Skin epidermis (tissue), 12 donors: ENCODE results near the gene IRGC.

Experiments used
- H3K27ac ChIP-seq, 21 experiments: fragments of 200-600 bp; sonication (generic) in 11 of 21; one replicate each; pipeline ENCODE4 v1.5.0; 2020; ENCODE audit warnings: mild to moderate bottlenecking in 3 of 21, inconsistent platforms in 2 of 21, moderate library complexity in 2 of 21
- H3K4me3 ChIP-seq, 7 experiments: fragments of 200-600 bp; sonication (generic) in 2 of 7; one replicate each; pipeline ENCODE4 v1.5.0; 2020; ENCODE audit warnings: inconsistent platforms in 2 of 7, mild to moderate bottlenecking in 2 of 7, moderate library complexity in 1 of 7

The IRGC gene

GRCh38 chr19:43719378-43719868 is 3.5 kb downstream of the IRGC start:
- no peak overlapping the region for H3K27ac ChIP-seq
- no peak overlapping the region for H3K4me3 ChIP-seq

- Histone ChIP-seq H3K4me3 (no peak overlapping the region), H3K27ac (no peak overlapping the region)
Observed at GRCh38 chr19:43719918-43720317, 4.0 kb downstream of the IRGC start.

DNA sequence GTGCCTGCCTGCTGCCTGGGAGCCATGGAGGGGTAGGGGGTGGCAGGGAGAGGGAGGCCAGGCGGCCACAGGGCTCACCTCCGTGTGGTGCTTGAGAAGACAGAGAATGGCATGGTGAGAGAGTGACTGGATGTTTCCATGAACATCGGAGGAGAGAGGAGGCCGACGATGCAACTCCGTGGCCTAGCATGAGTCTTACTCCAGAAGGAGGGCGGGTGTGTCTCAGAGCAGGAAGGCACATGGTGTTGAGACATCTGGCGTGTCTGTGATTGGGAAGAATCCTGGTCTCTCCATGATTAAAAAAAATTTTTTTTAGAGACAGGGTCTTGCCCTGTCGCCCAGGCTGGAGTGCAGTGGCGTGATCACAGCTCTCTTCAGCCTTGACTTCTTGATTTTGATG is 5.1 kb downstream of the IRGC start:
- no peak overlapping the region for H3K27ac ChIP-seq
- H3K4me3 ChIP-seq = no peak overlapping the region

DNA sequence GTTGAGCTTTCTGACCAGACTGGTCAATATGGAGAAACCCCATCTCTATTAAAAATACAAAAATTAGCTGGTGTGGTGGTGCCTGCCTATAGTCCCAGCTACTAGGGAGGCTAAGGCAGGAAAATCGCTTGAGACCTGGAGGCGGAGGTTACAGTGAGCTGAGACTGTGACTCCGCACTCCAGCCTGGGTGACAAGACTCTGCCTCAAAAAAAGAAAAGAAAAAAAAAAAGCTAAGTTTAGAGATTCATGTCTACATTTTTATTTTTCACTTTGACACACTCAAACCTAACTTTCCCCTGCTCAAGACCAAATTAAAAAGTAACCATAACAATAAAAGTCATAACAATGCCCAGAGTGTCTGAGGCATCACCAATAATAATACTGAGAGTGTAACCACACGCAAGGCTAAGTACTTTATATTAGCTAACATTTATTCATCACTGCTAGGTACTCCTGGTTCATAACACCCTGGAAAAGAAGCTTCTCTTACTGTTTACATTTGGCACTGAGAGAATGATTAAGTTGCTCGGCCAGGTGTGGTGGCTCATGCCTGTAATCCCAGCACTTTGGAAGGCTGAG is 5.7 kb downstream of the IRGC start:
- no peak overlapping the region for H3K4me3 ChIP-seq
- H3K27ac ChIP-seq = no peak overlapping the region

- Histone ChIP-seq H3K4me3 (no peak overlapping the region), H3K27ac (no peak overlapping the region)
Observed at GRCh38 chr19:43723588-43723987, 7.7 kb downstream of the IRGC start.

DNA sequence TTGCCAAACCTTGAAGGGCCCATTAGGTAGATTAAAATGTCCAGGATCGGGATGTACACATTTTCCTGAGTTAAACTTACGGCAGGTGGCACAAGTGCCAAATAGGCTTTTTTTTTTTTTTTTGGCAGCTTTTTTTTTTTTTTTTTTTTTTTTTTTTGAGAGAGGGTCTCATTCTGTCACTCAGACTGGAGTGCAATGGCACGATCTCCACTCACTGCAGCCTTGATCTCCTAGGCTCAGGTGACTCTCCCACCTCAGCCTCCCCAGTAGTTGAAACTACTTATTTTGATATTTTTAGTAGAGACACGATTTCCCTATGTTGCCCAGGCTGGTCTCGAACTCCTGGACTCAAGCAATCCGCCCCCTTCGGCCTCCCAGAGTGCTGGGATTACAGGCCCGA is 9.0 kb downstream of the IRGC start:
- no peak overlapping the region for H3K27ac ChIP-seq
- no peak overlapping the region for H3K4me3 ChIP-seq

DNA sequence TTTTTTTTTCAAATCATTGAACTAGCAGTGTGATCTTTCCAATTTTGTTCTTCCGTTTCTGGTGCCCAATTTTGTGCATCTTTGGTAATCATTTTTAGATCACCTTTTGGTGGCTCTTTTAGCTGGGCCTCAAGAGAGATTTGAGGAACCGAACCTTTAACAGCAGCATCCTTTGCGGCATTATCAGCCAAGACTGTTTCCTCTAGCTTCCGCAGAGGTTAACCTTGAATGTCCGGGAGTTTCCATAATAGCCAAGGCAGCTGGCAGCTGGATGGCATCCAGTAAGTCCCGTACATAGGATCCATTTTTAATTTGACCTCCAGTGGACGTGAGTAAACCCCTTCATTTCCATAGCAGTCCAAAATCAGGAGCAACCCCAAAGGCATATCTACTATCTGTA is 9.6 kb downstream of the IRGC start:
- Histone ChIP-seq H3K4me3 (no peak overlapping the region), H3K27ac (no peak overlapping the region)

DNA sequence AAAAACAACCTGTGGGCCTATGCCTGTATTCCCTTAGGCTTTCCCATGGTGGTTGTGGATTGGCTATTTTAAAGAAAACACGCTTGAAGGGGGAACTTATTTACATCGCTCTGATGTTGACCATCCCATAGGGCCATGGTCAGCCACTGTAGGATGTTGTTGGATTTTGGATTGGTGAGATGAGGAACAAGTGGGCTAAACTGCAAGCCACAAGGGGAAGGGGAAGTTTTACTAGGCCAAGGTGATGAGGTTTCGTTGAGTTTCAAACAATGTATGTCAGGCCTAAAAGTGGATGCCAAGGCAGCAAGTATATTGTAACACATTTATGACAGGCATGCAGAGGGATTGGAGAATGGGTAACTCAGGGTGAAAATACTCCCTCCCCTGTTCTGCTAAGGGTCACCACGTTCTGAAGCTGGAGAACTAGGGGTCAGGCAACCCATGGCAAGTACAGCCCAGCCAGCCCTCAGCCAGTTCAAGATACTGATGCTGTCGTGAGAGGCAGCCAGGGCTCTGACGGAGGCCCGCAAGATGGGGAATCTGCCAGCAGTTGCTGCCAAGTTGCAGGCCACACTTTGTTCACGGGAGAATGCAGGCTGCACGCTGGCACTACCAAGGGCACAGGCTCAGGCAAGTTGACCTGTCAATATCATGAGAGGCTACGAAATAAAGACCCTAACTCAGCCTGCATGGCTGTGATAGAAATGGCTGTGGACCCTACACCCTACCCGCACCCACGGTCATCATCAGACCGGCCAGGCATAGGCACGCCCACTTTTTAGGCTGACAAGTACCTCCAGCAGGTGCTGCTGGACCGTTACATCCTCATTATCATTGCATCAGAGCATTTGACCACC is 11.1 kb downstream of the IRGC start:
- no peak overlapping the region for H3K4me3 ChIP-seq
- peak overlapping the region in 1 of 21 experiments; percentile 35 for H3K27ac ChIP-seq

GRCh38 chr19:43727593-43727853 is 11.6 kb downstream of the IRGC start:
- H3K4me3 ChIP-seq = no peak overlapping the region
- H3K27ac ChIP-seq = no peak overlapping the region

DNA sequence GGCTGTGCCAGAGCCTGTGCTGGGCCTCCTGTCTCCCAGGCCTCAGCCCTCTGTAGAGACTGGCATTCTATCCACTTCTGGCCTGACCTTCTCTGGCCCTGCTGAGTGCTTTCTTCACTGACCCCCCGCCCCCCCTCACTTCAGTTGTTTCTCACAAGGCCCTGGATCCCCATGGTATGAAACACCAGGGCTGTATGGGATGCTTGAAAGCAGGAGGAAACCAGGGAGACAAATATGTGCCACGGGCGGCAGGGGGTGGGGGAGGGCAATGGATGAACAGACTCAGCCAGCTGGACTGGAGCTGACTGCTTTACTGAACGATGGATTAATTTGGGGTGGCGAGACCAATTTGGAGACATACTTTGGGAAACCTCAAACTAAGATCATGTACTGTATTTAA is 14.0 kb downstream of the IRGC start:
- Histone ChIP-seq H3K4me3 (no peak overlapping the region), H3K27ac (no peak overlapping the region)

- Histone ChIP-seq H3K27ac (no peak overlapping the region), H3K4me3 (no peak overlapping the region)
Observed at GRCh38 chr19:43731346-43731745, 15.5 kb downstream of the IRGC start.

DNA sequence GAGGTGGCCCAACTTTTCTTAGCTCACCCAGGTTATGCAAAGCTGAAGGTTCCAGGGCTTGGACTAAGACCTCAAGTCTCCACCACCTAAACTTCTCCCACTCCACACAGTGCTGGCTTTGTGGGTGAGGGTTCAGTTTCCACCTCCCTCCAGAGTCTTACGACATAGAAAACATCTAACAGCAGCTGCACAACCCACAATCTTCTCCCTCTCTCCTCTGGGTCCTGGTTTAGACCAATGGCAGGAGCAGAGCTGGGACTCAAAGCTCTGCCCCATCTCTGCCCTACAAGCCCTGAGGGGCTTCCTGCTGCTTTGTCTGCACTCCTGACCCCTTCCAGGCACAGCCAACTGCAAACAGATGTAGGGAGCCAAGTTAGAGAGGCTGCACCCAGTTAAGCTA is 16.0 kb downstream of the IRGC start:
- Histone ChIP-seq H3K4me3 (no peak overlapping the region), H3K27ac (peak overlapping the region in 1 of 21 experiments; percentile 26)

GRCh38 chr19:43735013-43735412 is 19.1 kb downstream of the IRGC start:
- H3K4me3 ChIP-seq = no peak overlapping the region
- no peak overlapping the region for H3K27ac ChIP-seq

DNA sequence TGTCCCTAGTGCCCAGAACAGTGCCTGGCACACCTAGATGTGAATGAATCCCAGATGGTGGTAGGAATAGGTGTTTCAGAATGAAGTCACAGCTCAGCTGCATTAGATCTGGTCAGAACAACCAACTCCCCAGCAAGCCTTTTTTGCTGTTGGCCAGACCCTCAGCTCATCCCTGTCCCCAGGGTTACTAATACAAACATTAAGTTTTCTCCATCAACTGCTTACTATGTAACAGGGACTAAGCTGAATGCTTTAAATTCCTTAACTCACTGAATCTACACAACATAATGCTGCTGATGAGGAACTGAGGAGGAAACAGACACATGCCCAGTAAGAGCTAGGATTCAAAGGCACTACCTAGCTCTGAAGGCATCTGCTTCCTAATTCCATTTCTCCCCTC is 20.1 kb downstream of the IRGC start:
- Histone ChIP-seq H3K27ac (peak overlapping the region in 1 of 21 experiments; percentile 27), H3K4me3 (no peak overlapping the region)

- Histone ChIP-seq H3K4me3 (no peak overlapping the region), H3K27ac (peak overlapping the region in 12 of 21 experiments; percentile 4 to 81 (median 62))
Observed at GRCh38 chr19:43738780-43739211, 22.9 kb downstream of the IRGC start.

DNA sequence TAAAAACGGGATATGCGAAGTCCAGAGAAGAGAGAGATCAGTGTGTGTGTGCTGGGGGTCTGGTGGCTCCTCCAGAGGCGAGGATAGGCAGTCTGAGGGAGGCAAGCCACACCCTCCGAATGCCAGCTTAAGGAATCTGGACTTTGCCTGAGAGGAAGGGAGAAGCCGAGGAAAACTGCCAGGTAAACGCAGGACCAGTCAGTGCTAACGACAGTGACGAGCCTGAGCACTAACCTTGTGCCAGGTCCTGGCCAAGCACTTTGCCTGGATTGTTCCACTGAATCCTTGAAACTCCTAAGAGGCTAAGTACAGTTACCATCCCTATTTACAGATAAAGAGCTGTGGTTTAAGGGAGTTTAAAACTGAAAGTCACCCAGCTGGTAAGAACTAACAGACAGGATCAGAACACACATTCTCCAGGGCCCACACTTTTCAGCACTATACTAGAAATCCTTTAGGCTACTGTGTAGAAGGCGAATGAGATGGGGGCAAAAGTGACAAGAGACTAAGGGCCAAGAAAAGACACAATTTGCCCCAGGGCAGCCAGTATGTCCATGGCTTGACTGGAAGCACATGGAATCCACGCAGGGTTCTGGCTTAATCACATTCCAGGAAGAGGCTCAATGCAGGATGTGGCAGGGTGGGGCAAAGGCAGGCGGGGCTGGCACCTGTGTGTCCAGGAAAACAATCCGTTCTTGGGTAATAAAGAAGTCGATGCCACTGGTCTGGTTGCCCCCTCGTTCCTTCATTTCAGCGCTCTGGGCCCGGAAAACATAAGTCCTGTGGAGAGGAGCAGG is 23.8 kb downstream of the IRGC start:
- H3K27ac ChIP-seq = peak overlapping the region in 13 of 21 experiments; percentile 4 to 81 (median 62)
- H3K4me3 ChIP-seq = no peak overlapping the region

GRCh38 chr19:43741075-43741825 is 25.4 kb downstream of the IRGC start:
- Histone ChIP-seq H3K4me3 (no peak overlapping the region), H3K27ac (peak overlapping the region in 1 of 21 experiments; percentile 67)

DNA sequence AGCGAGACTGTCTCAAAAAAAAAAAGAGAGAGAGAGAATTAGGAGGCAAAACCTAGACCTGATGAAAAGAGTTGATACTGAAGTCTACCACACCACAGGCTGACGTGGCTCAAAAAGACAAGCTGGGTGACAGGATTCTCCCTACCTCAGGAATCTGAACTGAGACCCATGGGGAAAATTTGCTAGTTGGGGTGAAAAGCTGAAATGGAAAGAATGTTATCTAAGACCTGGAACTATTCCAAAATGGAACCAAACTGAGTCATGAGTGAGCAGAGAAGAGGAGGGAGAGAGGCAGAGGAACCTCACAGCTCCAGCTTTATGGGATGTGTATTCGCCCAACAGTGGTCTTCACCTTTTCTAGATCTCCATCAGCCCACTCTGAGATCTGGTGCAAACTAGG is 27.2 kb downstream of the IRGC start:
- H3K27ac ChIP-seq = no peak overlapping the region
- no peak overlapping the region for H3K4me3 ChIP-seq

DNA sequence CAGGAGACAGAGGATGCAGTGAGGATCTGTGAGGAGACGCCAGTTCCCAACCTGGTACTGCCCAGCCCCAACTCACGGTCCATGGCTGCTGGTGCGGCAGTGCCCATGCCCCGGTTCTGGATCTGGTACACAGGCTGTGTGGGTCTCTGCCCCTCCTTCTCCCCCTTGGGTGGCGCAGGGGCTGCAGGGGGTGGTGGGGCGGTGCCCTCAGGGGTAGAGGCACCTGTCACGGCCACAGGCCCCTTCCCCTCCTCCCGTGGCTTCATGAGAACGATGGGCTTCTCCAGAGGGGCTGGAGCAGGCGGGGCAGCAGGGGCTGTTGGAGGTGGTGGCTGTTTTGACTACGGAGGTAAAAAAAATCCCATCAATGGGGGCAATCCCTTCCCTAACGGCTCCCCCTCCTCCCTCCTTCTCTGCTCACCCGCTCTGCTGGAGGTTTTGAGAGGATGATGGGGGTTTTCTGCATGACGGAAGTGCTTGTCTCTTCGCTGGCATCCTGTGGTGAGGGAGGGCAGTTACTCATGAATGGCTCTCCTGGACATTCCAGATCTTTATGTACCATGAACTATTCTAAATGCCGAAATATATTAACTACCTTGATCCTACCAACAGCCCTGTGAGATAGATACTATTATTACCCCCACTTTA is 31.8 kb downstream of the IRGC start:
- peak overlapping the region in 6 of 21 experiments; percentile 9 to 76 (median 36) for H3K27ac ChIP-seq
- H3K4me3 ChIP-seq = no peak overlapping the region
